Endothelial cell of umbilical vein (primary cell): Measurements from ENCODE around the gene KRTAP10-10.

ENCODE experiments used
- CTCF ChIP-seq, 2 donors: IDR thresholded peaks; 1 replicate in 1 of 2; 2 replicates in 1 of 2; pipeline ENCODE4 v1.5.1; 2011; ENCODE audit warnings: low read length in 2 of 2, mild to moderate bottlenecking in 2 of 2, moderate library complexity in 2 of 2, control low read depth in 1 of 2, inconsistent platforms in 1 of 2, low read depth in 1 of 2; ENCODE audit not compliant: insufficient read depth in 1 of 2; ENCODE audit errors: extremely low read depth in 1 of 2
- EZH2 ChIP-seq: IDR thresholded peaks from 2 replicates; pipeline ENCODE4 v1.6.1; 2012; ENCODE audit warnings: borderline replicate concordance, low read depth, mild to moderate bottlenecking, moderate library complexity, low read length, inconsistent platforms; ENCODE audit not compliant: severe bottlenecking
- MAX ChIP-seq: IDR thresholded peaks from 2 replicates; pipeline ENCODE4 v1.6.1; 2011; ENCODE audit not compliant: insufficient read depth, insufficient read length
- POLR2A ChIP-seq: IDR thresholded peaks from 2 replicates; pipeline ENCODE4 v1.6.1; 2012; ENCODE audit warnings: low read depth, mild to moderate bottlenecking, control low read depth, low read length

GRCh38 chr21:44602463-44602850, 34.7 kb upstream of the KRTAP10-10 start:
- TF ChIP-seq POLR2A (no peak), EZH2 (no peak), CTCF (IDR thresholded peaks at IDR 0.05; ENCODE audit: extremely low read depth in 1 of 2, insufficient read depth in 1 of 2, low read depth in 1 of 2, low read length in 2 of 2) (no peak), MAX (no peak)
